Erythroblast (primary cell): ENCODE measurements around the gene MS4A6E.
"Not testable (repeated sequence)": the region's sequence is repeated elsewhere in the genome, so short reads cannot be mapped to it uniquely, and the experiment has no call there.

ENCODE experiments used
- DNase-seq, 2 experiments: peaks; one replicate each; lab custom pipeline; 2025; lab: John Stamatoyannopoulos, UW
- GATA1 ChIP-seq: IDR thresholded peaks from 2 replicates; pipeline ENCODE4 v1.6.1; 2011; ENCODE audit warnings: low read depth, mild to moderate bottlenecking, control low read depth, low read length, moderate library complexity
- POLR2A ChIP-seq: IDR thresholded peaks from 2 replicates; pipeline ENCODE4 v1.6.1; 2011; ENCODE audit warnings: mild to moderate bottlenecking, low read length

The MS4A6E gene

DNA sequence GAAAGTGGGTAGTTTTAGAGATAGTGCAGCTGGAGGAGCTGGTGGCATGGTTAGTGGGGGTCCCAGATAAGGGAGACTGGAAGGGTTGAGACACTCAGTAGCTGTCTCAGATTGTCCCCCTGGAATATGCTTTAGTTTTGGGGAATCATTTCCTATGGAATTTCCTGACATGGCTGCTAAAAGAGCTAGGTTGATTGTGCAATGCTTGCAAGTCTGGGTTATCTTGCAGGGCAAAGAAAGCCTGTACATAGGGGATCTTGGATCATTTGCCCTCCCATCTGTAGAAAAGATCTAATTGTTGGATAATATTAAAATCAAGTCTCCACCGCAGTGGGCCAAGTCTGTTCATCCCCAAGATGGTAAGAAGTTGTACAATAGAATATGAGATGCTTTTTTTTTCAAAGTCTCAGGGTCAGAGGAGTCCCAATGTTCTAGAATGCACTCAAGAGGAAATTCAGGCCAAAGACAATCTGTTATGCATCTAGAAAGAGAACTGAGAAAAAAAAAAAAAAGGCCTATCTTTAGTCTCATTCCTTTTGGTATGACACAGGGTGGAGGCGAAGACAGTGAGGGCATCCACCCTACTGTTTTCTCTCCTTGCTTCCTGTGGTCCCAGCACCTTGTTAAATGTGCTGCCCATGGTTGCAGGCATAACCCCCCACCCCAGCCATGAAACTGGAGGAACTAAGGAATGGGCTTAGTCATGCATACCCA lies 20.2 kb downstream of the MS4A6E start:
- TF ChIP-seq POLR2A, result no peak
- TF ChIP-seq GATA1, result no peak
- no peak for DNase-seq

DNA sequence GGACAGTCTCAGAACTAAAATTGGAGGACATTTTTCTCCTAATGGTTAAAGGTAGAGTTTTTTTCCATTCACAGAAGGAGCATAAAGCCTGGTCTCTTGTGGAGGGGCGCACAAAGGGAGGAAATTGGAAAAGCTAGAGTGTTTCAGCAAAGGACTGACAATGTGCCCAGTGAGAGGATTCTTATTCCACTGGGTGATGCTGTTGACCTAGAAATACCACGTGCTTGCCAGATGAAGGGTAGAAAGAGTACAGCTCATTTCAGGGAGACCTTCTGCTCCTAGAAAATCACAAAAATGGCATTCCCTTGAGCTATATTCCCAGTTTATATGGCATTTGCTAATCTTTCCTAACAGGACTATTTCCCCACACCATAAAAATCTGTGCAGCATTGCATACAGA lies 21.1 kb downstream of the MS4A6E start:
- TF ChIP-seq POLR2A, result no peak
- no peak for TF ChIP-seq GATA1
- DNase-seq, result no peak

DNA sequence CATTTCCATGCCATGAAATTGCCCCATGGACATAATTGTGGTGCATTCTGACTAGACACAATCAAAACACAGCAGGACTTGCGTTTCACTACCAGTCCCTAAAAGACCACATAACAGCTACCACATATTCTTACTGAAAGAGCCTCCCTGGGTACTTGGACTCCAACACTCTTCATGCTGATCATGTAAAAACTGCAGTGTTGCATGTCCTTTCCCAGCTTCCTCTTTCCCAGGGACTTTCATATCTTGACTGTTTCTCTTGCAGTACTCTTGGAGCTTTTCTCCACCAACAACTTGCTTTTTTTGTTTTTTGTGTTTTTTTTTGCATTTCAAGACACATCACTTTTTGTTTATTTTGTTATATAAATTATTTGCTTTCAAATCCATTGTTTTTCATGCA lies 22.9 kb downstream of the MS4A6E start:
- DNase-seq, result no peak
- no peak for TF ChIP-seq GATA1

DNA sequence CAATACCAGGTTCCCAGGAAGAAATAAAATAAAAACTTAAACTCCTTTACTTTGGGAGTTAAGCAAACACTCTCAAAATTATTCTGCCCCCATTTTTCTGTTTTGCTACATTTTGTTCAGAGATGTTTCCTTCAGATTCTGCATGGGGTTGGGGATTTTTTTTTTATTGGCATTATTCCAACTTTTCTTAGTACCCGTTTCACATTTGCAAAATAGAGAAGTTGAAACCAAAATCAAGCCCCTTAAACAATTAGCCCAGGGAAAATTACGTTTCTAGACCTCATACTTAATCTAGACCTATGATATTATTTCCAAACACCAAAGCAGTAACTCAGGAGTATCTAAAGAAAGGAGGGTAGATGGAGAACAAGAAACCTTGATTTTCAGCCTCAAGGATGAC lies 30.7 kb downstream of the MS4A6E start:
- no peak for TF ChIP-seq POLR2A
- no peak for TF ChIP-seq GATA1
- DNase-seq, result no peak

DNA sequence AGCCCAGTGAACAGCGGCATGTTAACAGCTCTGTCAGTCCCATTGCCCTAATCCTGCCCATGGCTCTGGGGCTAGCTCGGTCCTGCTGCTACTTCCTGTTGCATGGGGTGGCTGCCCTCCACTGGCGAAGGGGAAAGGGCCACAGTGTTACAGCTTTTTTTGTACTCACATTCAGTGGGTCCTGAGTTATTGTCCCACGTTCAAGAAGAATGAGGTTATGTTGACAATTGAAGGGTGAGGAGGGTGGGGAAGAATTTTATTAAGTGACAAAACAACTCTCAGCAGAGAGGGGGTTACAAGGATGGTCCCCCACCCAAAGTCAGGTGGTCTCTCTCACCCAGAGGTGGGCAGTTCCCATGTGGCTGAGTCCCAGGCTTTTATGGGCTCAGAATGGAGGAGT lies 33.6 kb downstream of the MS4A6E start:
- DNase-seq, result no peak
- TF ChIP-seq GATA1 (no peak), POLR2A (no peak)

DNA sequence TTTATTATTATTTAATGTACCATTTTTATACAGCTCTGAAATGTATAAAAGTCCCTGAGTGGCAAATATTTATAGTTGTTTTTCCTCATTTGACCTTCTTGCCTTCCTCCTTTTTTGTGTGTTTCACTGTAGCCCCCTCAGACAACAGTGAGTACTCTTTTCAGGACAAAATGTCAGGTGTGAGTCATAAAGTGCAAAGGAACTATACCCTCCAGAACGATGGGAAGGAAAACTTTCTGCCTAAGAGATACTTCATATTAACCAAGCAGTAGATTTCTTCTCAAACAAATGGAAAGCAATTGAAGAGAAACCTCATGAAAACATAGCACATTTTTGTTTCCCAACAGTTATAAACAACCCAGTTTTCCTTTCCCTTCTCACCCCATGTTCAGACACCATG lies 35.2 kb downstream of the MS4A6E start:
- no peak for TF ChIP-seq POLR2A
- TF ChIP-seq GATA1, result no peak
- no peak for DNase-seq

DNA sequence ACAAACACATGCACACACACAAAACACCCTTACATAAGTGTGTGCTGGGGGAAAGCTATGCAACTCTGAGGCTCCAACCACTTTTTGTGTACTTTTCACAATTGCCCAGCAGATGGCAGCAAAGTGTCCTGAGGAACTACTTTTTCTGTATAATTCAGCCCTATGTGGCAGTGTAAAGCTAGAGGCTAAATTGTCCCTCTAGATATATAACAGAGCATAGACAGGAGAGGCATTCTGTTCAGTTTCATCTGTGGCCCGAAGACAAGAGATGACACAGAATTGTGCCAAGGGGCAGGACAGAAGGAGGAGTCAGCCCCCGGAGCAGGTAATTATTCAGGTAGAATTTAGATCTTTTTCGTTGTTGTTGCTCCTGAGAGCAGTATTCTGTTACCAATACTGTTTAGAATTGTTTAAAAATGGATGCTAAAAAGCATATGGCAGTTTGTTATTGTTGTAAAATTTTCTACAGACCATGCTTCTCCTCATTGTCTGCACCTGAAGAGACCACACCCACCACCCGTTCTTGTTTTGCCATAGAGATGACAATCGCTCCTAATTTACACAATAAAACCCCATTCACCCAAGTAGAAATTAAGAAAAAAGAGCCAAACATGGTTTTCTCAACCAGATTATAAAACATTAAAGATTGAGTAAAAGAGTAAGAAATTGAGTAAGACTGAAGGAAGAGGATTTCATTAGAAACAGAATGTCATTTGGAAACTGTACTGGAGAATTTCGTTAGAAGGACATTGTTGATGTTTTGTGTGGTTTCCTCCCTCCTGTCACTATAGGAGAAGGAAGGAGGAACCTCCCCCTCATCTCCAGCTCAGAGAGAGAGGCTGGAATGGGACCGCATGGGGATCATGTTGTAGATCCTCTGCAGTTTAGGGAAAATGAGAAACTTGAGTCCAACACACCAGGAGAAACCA lies 36.8 kb downstream of the MS4A6E start:
- DNase-seq, result peak; percentile 42 to 68
- TF ChIP-seq POLR2A, result no peak

DNA sequence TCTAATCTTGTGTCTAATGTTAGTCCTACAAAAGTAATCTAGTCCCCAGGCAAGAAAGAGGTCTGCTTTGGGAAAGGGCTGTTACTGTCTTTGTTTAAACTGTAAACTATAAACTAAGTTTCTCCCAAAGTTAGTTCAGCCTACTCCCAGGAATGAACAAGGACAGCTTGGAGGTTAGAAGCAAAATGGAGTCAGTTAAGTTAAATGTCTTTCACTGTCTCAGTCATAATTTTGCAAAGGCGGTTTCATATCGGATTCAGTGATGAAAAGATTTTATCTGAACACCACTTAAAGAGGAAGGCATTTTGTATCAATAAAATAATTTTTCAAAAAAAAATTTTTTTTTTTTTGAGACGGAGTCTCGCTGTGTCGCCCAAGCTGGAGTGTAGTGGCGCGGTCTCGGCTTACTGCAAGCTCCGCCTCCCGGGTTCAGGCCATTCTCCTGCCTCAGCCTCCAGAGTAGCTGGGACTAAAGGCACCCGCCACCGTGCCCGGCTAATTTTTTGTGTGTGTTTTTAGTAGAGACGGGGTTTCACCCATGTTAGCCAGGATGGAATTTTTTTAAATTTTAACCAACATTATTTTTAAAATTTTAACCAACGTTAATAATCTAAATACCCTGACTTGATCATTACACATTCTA lies 39.3 kb downstream of the MS4A6E start:
- DNase-seq, result not testable (repeated sequence)

DNA sequence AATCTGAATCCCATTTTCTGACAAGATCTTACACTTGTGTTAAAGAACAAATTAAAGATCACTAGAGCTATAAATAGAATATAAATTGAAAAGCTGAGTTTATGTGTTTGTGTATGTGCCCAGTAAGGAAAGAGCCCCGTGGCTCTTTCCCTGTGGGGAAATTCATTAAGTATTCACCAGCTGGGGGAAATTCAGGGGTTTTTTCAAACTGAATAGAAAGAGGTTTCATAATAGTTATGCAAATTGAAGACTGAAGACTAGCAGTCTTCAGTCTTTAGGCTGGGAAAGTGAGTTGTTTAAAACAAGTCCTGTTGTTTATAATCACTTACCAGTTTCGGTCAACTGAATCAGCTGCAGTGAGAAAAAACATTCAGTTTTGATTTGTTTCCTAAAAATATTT lies 40.0 kb downstream of the MS4A6E start:
- TF ChIP-seq GATA1 (no peak), POLR2A (no peak)

DNA sequence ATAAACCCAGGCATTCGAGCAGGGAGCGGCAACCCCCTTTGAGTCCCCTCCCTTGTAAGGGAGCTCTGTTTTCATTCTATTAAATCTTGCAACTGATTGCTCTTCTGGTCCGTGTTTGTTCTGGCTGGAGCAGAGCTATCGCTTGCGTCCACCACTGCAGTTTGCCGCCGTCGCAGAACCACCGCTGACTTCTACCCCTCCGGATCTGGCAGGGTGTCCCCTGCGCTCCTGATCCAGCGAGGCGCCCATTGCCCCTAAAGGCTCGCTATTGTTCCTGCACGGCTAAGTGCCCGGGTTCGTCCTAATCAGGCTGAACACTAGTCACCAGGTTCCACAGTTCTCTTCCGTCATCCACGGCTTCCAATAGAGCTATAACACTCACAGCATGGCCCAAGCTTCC lies 40.8 kb downstream of the MS4A6E start:
- no peak for DNase-seq
- TF ChIP-seq GATA1 (no peak), POLR2A (no peak)

More for the DNA sequence above, 40.0 kb downstream of the MS4A6E start:
- DNase-seq, result no peak

DNA sequence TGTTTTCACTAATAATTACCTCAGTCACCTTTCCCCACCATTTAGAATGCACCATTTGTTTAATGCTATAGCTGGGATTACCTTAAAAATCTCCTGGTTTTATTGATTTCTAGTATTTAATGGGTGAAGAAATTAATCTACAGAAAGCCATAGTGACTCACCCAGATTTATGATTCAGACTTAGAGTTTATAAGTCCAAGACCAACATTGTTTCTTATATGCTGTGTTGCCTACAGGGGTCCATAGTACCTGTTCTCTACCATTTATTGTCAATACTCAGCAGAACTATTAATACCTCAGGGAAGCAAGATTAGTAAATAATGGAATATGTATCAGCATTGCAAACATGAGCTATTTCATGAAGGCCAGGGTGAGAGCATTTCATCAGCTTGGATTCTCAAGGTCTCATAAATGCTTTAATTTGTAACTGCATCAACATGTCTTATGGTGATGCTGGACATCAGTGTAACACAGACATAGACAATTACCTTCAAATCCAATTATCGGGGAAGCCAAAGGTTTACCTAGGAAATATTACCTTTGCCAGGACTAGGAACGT lies 43.3 kb downstream of the MS4A6E start:
- TF ChIP-seq POLR2A (no peak), GATA1 (no peak)
- no peak for DNase-seq

DNA sequence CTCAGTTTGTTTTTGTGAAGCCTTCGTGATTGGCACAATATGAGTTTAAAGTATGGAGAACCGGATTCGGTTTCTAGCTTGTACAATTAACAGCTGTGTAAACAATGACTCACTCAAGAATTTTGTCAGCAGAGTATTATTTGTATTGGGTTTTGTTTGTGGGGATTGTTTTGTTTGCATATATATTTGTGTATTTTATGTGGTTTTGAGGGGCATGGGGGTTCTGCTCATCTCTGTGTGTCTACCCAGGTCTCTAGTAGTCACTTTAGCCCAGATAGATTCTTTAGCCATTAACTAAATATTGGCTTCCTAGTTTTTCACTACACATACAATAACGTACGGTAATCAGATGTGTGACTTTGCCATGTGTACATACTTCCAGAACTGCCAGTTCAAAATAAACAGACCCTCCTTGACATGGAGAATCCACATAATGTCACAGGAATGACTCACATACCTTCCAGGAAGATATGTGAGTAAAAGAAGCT lies 43.8 kb downstream of the MS4A6E start:
- TF ChIP-seq POLR2A (no peak), GATA1 (no peak)
- DNase-seq, result no peak

DNA sequence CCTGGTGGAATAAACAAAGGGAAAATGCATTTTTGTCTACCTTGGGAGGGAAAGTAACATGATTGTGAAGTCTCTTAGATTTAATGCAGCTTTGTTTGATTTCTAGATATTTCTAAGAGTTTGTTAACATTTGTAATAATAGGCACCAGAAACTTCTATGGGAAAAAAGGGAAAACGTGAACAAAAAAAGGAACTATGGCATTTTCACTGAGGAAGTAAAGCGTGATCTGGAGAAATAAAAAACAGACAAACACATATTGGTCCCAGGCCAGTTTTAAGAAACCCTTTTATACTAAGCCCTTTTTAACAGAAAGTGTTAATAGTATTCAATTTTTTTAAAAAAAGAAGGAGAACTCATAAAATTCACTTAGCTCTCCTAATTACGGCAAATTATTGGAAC lies 44.3 kb downstream of the MS4A6E start:
- no peak for DNase-seq
- TF ChIP-seq POLR2A (no peak), GATA1 (no peak)

DNA sequence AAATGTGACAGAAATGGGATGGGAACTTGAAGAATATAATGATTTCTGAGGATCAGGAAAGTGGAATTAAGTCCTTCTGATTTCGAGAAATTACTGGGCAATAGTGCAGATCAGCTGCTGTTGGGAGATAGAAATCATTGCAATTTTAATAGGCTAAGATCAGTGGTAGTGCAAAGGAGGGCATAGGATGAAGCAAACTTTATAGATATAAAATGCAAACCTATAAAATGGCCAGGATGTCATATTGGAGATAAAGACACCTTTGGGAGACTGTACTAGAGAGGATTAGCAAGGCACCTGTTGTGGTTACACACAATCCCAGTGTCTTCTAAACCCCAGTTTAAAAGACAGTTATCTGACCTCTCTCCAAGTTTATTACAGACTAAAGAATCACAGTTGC lies 44.8 kb downstream of the MS4A6E start:
- TF ChIP-seq POLR2A, result no peak
- no peak for TF ChIP-seq GATA1
- no peak for DNase-seq
